ENCODE measurements around the gene AHCYL1.
"Not testable (repeated sequence)": the region's sequence is repeated elsewhere in the genome, so short reads cannot be mapped to it uniquely, and the experiment has no call there.

GRCh38 chr1:110030687-110031086 lies 46.1 kb downstream of the AHCYL1 start:
- not testable (repeated sequence) for TF ChIP-seq CTCF, POLR2A (IDR thresholded peaks at IDR 0.05)
